Heart left ventricle (tissue), 13 donors: Measurements from ENCODE around the gene LRRC58.

ENCODE experiments used
- POLR2A ChIP-seq, 2 donors: fragments of 450-650 bp; IDR thresholded peaks; one replicate each; pipeline ENCODE4 v1.6.1; 2017; ENCODE audit warnings: antibody characterized with exemption in 2 of 2, mild to moderate bottlenecking in 2 of 2, moderate library complexity in 2 of 2
- TF ChIP-seq, protein P1 (sequence below), 12 donors: fragments of 200-600 bp; sonication (generic) in 4 of 12; IDR thresholded peaks; one replicate each; pipeline versions ENCODE4 v1.5.0 to v1.8.0; 2018 to 2022; ENCODE audit warnings: antibody characterized with exemption in 12 of 12, mild to moderate bottlenecking in 5 of 12
- donor health status: ischemic (EF 13 %, LVEDD 7.1; RV severe dilation, severe dysfunction).
- donor health status: DM: no; HTN: yes; CAD: no.
- donor health status: DM: no; HTN: no; CAD: no.
- donor health status: ischemic (EF 25% LVEDD 6.9; RV normal size, moderate dysfunction).
- donor health status: ischemic (EF 25% LVEDD 5.7; RV mildly dilated, moderate dysfunction).
- donor health status: ischemic (EF 35%, LVEDD 5.7; RV mildly dilated, moderate dysfunction).
- donor health status: nonischemic (EF 11% LVEDD 7.7; RV severe dilation, severe dysfunction).
- donor health status: DM: yes; HTN: yes; CAD: no.
- donor health status: PGD.
- donor health status: ischemic (EF 29% LVEDD 5.4; RV normal size, mild dysfunction).
- donor health status: nonischemic (EF 23%, LVEDD 6.1; RV moderate dilation, normal function).

DNA sequence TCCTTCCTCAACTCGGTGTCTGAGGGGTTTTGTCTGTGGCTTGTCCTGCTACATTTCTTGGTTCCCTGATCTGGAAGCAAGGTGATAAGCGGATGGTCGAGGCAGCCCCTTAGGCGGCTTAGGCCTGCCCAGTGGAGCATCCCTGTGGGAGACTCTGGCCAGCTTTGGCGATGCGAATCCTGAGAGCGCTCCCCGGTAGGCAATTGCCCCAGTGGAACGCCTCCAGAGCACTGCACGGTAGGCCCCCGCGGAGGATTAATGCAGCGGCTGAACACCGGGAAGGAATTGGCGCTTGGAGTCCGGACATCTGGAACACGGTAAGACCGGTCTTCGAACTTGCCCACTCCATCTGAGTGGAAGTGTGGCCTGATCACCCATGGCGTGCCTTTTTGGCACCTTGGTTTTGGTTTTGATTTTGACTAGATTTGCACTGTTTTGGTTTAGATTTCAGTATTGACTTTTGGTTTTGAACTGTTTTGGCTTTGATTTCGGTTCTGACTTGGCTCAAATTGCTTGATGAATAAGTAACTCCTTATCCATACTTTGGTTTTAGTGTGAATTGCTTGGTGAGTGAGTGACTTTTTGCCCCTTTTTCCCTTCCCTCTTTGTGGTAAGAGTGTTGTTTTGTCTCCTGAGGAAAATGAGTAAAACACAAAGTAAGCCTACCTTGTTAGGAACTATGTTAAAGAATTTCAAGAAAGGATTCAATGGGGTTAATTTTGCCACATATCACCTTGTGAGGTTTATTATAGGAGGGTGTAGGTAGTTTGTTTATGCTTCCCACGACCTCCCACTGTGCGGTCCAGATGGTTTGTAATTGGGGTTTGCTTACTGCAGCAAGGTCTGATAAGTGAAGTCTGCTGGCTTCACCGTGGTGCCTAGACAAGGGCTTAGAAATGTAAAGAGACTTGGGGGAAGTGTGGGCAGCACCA, 37.0 kb downstream of the LRRC58 start:
- TF ChIP-seq, protein P1, sequence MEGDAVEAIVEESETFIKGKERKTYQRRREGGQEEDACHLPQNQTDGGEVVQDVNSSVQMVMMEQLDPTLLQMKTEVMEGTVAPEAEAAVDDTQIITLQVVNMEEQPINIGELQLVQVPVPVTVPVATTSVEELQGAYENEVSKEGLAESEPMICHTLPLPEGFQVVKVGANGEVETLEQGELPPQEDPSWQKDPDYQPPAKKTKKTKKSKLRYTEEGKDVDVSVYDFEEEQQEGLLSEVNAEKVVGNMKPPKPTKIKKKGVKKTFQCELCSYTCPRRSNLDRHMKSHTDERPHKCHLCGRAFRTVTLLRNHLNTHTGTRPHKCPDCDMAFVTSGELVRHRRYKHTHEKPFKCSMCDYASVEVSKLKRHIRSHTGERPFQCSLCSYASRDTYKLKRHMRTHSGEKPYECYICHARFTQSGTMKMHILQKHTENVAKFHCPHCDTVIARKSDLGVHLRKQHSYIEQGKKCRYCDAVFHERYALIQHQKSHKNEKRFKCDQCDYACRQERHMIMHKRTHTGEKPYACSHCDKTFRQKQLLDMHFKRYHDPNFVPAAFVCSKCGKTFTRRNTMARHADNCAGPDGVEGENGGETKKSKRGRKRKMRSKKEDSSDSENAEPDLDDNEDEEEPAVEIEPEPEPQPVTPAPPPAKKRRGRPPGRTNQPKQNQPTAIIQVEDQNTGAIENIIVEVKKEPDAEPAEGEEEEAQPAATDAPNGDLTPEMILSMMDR (IDR thresholded peaks at IDR 0.05), result no peak
- TF ChIP-seq POLR2A (IDR thresholded peaks at IDR 0.05), result no peak
